Endothelial cell of umbilical vein (primary cell): ENCODE results near the gene PYURF. TPM values are rescaled to one million over a fixed set of nuclear protein-coding genes. Genes with fewer than 3 reads are reported as not detected.

Experiments
- BruUV-seq: library from RNA; stranded (reverse); fragments of 400-500 nt; replicated peaks from 2 replicates; lab custom pipeline; 2021; lab: Mats Ljungman, UMichigan
- CTCF ChIA-PET: fragments of 300-600, 350-600 bp; sonication (Branson Sonifier 250); formaldehyde crosslinking; loops from one replicate; lab custom pipeline; 2021; ENCODE audit warnings: antibody characterized with exemption, inconsistent platforms; lab: Charles Lee
- POLR2A ChIA-PET: fragments of 300-600, 350-600 bp; sonication (Branson Sonifier 250); formaldehyde crosslinking; loops from one replicate; lab custom pipeline; 2021; ENCODE audit warnings: antibody characterized with exemption, inconsistent platforms; lab: Charles Lee
- DNase-seq: peaks from one replicate; pipeline ENCODE4 v3.0.0-alpha.2; 2011; ENCODE audit warnings: low read depth, low spot score
- FAIRE-seq: peaks from 2 replicates; lab custom pipeline; 2011; peaks lifted over from hg19 to GRCh38; lab: Jason Lieb, UNC
- H2AFZ ChIP-seq: 2 replicates; pipeline ENCODE4 v1.6.0; 2012; ENCODE audit warnings: low read depth, low read length, control low read depth, inconsistent platforms
- H3K27ac ChIP-seq: 2 replicates; pipeline ENCODE4 v1.5.1; 2011; ENCODE audit warnings: low read depth, mild to moderate bottlenecking, control low read depth, low read length, moderate library complexity; ENCODE audit not compliant: insufficient read depth
- H3K27me3 ChIP-seq, 2 experiments: 2 replicates each; pipeline versions ENCODE4 v1.6.0 to v1.6.1; 2011; ENCODE audit warnings: low read length in 2 of 2, mixed read lengths in 1 of 2; ENCODE audit not compliant: control insufficient read depth in 2 of 2, insufficient read depth in 2 of 2
- H3K36me3 ChIP-seq, 2 experiments: 2 replicates in 1 of 2; 3 replicates in 1 of 2; pipeline ENCODE4 v1.5.1; 2011; ENCODE audit warnings: low read length in 2 of 2, mild to moderate bottlenecking in 1 of 2, moderate library complexity in 1 of 2; ENCODE audit not compliant: control insufficient read depth in 2 of 2, insufficient read depth in 2 of 2; ENCODE audit errors: extremely low read depth in 1 of 2
- H3K4me1 ChIP-seq: 3 replicates; pipeline ENCODE4 v1.5.1; 2011; ENCODE audit warnings: mild to moderate bottlenecking, low read length; ENCODE audit not compliant: control insufficient read depth, insufficient read depth; ENCODE audit errors: extremely low read depth
- H3K4me2 ChIP-seq: 2 replicates; pipeline ENCODE4 v1.6.1; 2011; ENCODE audit warnings: low read length, control low read depth, mixed read lengths; ENCODE audit not compliant: insufficient read depth
- H3K4me3 ChIP-seq, 3 experiments: fragments of 200-600 bp in 1 of 3; sonication (generic), shearing (Covaris generic) in 1 of 3; replicated peaks in 1 of 3; 2 replicates each; pipeline ENCODE4 v1.5.1; 2011 to 2016; ENCODE audit warnings: control low read depth in 3 of 3, low read length in 3 of 3, mild to moderate bottlenecking in 2 of 3, inconsistent platforms in 1 of 3, low read depth in 1 of 3, moderate library complexity in 1 of 3; ENCODE audit not compliant: insufficient read depth in 1 of 3
- H3K79me2 ChIP-seq: 2 replicates; pipeline ENCODE4 v1.6.0; 2012; ENCODE audit warnings: low read length, inconsistent platforms; ENCODE audit not compliant: control insufficient read depth, insufficient read depth
- H3K9ac ChIP-seq: replicated peaks from 2 replicates; pipeline ENCODE3; 2011; ENCODE audit warnings: low read length, control low read depth; ENCODE audit not compliant: insufficient read depth; ENCODE audit errors: extremely low read depth
- H3K9me1 ChIP-seq: replicated peaks from 3 replicates; pipeline ENCODE4 v1.6.0; 2011; ENCODE audit warnings: mild to moderate bottlenecking, low read length; ENCODE audit not compliant: control insufficient read depth, insufficient read depth; ENCODE audit errors: extremely low read depth
- H3K9me3 ChIP-seq: replicated peaks from 2 replicates; pipeline ENCODE4 v1.5.1; 2012; ENCODE audit warnings: low read length, inconsistent platforms; ENCODE audit not compliant: control insufficient read depth, insufficient read depth
- H4K20me1 ChIP-seq: replicated peaks from 2 replicates; pipeline ENCODE3; 2011; ENCODE audit warnings: mild to moderate bottlenecking, low read length; ENCODE audit not compliant: control insufficient read depth, insufficient read depth; ENCODE audit errors: extremely low read depth
- CTCF ChIP-seq, 2 donors: IDR thresholded peaks; 1 replicate in 1 of 2; 2 replicates in 1 of 2; pipeline ENCODE4 v1.5.1; 2011; ENCODE audit warnings: low read length in 2 of 2, mild to moderate bottlenecking in 2 of 2, moderate library complexity in 2 of 2, control low read depth in 1 of 2, inconsistent platforms in 1 of 2, low read depth in 1 of 2; ENCODE audit not compliant: insufficient read depth in 1 of 2; ENCODE audit errors: extremely low read depth in 1 of 2
- EZH2 ChIP-seq: IDR thresholded peaks from 2 replicates; pipeline ENCODE4 v1.6.1; 2012; ENCODE audit warnings: borderline replicate concordance, low read depth, mild to moderate bottlenecking, moderate library complexity, low read length, inconsistent platforms; ENCODE audit not compliant: severe bottlenecking
- FOS ChIP-seq: IDR thresholded peaks from 2 replicates; pipeline ENCODE4 v1.6.1; 2011; ENCODE audit warnings: mild to moderate bottlenecking, low read length, moderate library complexity, borderline replicate concordance; ENCODE audit not compliant: insufficient read depth
- GATA2 ChIP-seq: IDR thresholded peaks from 2 replicates; pipeline ENCODE4 v1.7.0; 2011; ENCODE audit warnings: low read depth, mild to moderate bottlenecking, moderate library complexity, mixed read lengths, low read length; ENCODE audit not compliant: insufficient read length, insufficient read depth
- MAX ChIP-seq: IDR thresholded peaks from 2 replicates; pipeline ENCODE4 v1.6.1; 2011; ENCODE audit not compliant: insufficient read depth, insufficient read length
- MYC ChIP-seq: IDR thresholded peaks from one replicate; pipeline ENCODE4 v1.6.1; 2011; ENCODE audit warnings: mild to moderate bottlenecking, low read depth, low read length
- POLR2A ChIP-seq: IDR thresholded peaks from 2 replicates; pipeline ENCODE4 v1.6.1; 2012; ENCODE audit warnings: low read depth, mild to moderate bottlenecking, control low read depth, low read length
- POLR2AphosphoS5 ChIP-seq: IDR thresholded peaks from 2 replicates; pipeline ENCODE4 v1.6.1; 2012; ENCODE audit warnings: low read depth, mild to moderate bottlenecking, control low read depth, low read length, moderate library complexity; ENCODE audit not compliant: insufficient read depth
- dilution Hi-C: fragments of 300-500 bp; cut with MboI; formaldehyde crosslinking; loops from one replicate; pipeline ENCODE4 v1.15.0; 2019; ENCODE audit warnings: low sequenced_read_pairs; ENCODE audit not compliant: extremely low pct_ligation_motif_present
- intact Hi-C: fragments of 100-400 bp; cut with micrococcal nuclease; formaldehyde crosslinking; loops from one replicate; pipeline ENCODE4 v1.10.0; 2022
- polyA plus RNA-seq, 4 experiments: library from polyadenylated mRNA; depleted of rRNA in 3 of 4; stranded (reverse) in 3 of 4; unstranded in 1 of 4; fragments of >200 nt; gene quantifications; 2 replicates each; pipeline versions ENCODE4 v1.2.1 to v1.2.3, GENCODE V29; 2011 to 2012; ENCODE audit warnings: missing spikeins in 1 of 4
- total RNA-seq: library from RNA; stranded (reverse); gene quantifications from 2 replicates; pipeline ENCODE4 v1.2.3, GENCODE V29; 2021

Gene PYURF
- total and polyA plus RNA-seq, 2 donors (not counting 3 experiments of a cell fraction or from before 2014, with no cell fraction given) = 59.1 to 79.7 TPM

GRCh38 chr4:88497859-88498409 lies 25.6 kb downstream of the PYURF start:
- intact Hi-C loops (no loop called here), dilution Hi-C loops (no loop called here)
- no peak overlapping the region for H3K4me2 ChIP-seq
- H3K27ac ChIP-seq = no peak overlapping the region
- H3K4me3 ChIP-seq = no peak overlapping the region
- H3K79me2 ChIP-seq = no peaks in the 10 kb centered on the region
- DNase-seq (no peak), FAIRE-seq (no peak)
- H3K9ac ChIP-seq = no peak overlapping the region
- TF ChIP-seq CTCF (IDR thresholded peaks at IDR 0.05; ENCODE audit: extremely low read depth in 1 of 2, insufficient read depth in 1 of 2, low read depth in 1 of 2, low read length in 2 of 2) (no peak), MAX (no peak), MYC (no peak), POLR2A (no peak), EZH2 (no peak), POLR2AphosphoS5 (no peak), GATA2 (no peak), FOS (no peak)
- no peaks in the 10 kb centered on the region for H3K27me3 ChIP-seq
- CTCF ChIA-PET = no interaction called here
- H3K9me1 ChIP-seq = no peaks in the 10 kb centered on the region
- POLR2A ChIA-PET = no interaction called here
- H3K4me1 ChIP-seq = no peaks in the 10 kb centered on the region
- H2AFZ ChIP-seq = no peak overlapping the region
- no peaks in the 10 kb centered on the region for H3K9me3 ChIP-seq
- H4K20me1 ChIP-seq = no peaks in the 10 kb centered on the region
- BruUV-seq = no TSS peak
- H3K36me3 ChIP-seq = no peaks in the 10 kb centered on the region
